Esophagus muscularis mucosa (tissue), 4 donors: Measurements from ENCODE around the gene CCDC182.

Experiments
- EP300 ChIP-seq: sonication (generic); formaldehyde crosslinking; IDR thresholded peaks from one replicate; pipeline ENCODE4 v1.6.1; 2017; ENCODE audit warnings: antibody characterized with exemption
- POLR2A ChIP-seq: fragments of 450-650 bp; IDR thresholded peaks from one replicate; pipeline ENCODE4 v1.6.1; 2017; ENCODE audit warnings: antibody characterized with exemption, moderate library complexity, mild to moderate bottlenecking, low read depth
- TF ChIP-seq, protein P1 (sequence below), 3 experiments: fragments of 200-600 bp in 2 of 3; fragments of 450-650 bp in 1 of 3; sonication (generic) in 2 of 3; IDR thresholded peaks; one replicate each; pipeline ENCODE4 v1.5.1; 2017 to 2019; ENCODE audit warnings: antibody characterized with exemption in 3 of 3, mild to moderate bottlenecking in 2 of 3, moderate library complexity in 1 of 3

DNA sequence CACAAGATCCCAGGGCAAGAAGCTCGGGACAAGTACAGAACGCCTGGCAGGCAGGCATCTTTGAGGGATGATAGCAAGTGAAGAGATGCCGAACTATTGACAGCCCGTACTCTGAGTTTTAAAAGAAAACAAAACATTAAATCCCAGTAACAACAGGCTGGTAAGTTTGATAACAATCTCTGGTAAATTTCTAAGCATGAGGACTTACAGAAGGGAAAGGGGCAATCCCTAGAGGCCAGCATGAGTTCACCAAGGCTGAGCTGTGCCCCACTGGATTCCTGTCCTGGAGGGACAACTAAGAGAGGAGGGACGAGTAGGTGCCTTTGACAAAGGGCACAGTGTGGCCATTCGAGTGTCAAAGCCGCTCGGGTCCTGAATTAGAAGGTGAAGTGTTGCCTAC, 26.2 kb downstream of the CCDC182 start:
- TF ChIP-seq, protein P1, sequence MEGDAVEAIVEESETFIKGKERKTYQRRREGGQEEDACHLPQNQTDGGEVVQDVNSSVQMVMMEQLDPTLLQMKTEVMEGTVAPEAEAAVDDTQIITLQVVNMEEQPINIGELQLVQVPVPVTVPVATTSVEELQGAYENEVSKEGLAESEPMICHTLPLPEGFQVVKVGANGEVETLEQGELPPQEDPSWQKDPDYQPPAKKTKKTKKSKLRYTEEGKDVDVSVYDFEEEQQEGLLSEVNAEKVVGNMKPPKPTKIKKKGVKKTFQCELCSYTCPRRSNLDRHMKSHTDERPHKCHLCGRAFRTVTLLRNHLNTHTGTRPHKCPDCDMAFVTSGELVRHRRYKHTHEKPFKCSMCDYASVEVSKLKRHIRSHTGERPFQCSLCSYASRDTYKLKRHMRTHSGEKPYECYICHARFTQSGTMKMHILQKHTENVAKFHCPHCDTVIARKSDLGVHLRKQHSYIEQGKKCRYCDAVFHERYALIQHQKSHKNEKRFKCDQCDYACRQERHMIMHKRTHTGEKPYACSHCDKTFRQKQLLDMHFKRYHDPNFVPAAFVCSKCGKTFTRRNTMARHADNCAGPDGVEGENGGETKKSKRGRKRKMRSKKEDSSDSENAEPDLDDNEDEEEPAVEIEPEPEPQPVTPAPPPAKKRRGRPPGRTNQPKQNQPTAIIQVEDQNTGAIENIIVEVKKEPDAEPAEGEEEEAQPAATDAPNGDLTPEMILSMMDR (IDR thresholded peaks at IDR 0.05), result no peak
- TF ChIP-seq EP300, result no peak
- no peak for TF ChIP-seq POLR2A
